Middle frontal gyrus (tissue), 1 donor: ENCODE measurements around the gene PPFIBP2.

Source experiments
- DNase-seq: peaks from one replicate; pipeline ENCODE4 v3.0.0-alpha.2; 2015; ENCODE audit warnings: low spot score; ENCODE audit errors: extremely low spot score

The PPFIBP2 gene

DNA sequence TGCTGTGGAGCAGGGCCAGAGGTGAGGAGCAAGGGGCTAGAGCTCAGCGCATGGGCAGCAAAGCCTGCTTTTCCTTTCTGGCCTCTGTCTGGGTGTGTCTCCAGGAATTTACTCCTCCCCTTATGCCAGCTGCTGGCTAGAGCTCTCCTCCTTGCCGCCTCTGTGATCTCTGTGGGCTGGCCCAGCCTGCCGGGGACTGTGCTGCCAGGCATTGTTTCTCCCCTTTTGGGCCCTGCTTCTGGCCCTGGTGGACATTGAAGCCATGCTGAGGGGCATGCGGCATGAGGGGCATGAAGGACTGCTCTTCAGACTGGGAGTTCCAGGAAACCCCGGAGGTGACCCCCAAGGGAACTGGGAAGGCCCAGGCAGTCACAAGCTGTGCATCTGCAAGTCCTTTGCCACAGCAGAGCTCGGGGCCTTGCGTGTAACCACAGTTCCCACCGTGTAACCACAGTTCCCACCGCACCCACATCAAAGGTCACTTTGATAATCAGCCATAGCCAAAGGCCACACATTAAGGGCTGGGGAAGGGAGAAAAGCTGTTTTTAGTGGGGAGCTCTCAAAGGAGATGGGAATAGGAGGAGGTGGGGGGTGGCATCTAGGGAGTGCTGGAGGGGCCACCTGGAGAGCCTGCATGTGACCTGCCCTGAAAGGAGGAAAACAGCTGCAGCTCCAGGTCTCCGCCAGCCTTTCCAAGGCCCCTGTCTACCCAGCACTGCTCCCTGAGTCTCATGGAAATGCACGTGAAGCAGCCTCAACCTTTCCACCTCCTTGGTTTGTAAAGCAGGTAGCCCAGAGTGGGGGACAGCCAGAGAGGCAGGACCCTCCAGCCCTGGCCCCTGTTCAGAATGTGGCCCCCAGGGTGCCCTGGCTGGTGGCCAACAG lies 62.3 kb downstream of the PPFIBP2 start:
- DNase-seq: no peak

DNA sequence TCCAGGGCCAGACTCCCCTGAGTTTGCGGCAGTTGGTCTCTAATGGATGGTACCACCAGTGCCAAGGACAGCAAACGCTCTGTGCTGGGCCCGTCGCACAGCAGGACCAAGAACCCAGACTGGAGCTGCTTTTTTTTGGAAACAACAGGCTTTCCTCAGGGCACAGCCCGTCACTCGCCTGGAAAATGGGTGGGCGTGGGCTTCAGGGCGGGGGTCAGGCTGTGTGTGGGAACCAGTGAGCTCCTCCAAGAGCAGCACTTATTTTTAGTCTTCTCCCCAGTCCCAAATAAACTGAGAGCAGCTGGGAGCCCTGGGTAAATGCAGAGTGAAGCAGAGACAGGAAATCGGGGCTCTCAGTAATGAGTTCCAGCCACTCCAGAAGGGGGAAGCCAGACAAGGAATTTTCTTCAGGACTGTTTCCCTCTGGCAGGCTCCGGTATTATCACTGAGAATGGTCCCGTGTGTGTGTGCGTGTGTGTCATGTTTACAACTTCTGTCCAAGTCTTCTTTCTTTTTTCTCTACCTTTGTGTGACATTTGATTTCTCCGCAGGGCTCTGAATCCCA lies 63.0 kb downstream of the PPFIBP2 start:
- DNase-seq: no peak

DNA sequence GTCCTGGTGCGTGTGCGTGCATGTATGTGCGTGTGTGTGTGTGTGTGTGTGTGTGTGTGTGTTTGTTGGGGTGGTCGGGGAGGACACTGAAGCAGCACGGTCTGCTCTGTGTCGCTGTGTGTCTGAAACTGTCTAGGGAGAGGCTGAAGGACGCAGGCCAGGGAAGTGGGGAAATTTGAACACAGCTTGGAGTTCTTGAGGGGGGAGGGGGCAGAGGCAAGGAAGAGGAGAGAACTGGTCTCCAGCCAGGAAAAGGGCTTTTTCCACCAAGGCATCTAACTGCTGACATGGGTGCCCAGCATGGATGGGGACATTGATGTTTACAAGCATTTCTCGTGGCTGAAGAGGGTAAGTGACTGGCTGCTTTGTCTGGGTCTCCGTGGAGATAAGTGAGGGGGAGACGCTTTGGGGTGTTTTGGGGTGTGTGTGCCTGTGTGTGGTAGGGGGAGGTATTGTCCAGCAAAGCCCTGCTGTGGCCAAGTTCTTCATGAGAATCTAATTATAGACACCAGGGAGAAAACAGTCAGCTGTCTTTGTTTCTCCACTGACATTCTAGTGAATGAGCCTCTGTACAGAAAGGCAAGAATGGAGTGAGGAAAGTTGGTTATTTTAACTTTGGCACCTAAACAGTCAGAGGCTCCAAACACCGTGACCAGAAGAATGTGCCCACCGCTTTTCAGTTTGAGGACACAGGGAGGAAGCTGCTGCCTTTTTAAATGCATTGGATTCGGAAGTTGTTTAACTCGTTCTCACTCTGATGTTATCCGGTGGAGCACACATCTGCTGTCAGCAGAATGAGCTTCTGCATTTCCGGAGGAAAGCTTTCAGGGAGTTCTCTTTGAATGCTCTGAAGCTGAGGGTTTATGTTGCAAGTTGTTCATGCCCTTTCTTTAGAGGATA lies 63.7 kb downstream of the PPFIBP2 start:
- peak; percentile 75 for DNase-seq

DNA sequence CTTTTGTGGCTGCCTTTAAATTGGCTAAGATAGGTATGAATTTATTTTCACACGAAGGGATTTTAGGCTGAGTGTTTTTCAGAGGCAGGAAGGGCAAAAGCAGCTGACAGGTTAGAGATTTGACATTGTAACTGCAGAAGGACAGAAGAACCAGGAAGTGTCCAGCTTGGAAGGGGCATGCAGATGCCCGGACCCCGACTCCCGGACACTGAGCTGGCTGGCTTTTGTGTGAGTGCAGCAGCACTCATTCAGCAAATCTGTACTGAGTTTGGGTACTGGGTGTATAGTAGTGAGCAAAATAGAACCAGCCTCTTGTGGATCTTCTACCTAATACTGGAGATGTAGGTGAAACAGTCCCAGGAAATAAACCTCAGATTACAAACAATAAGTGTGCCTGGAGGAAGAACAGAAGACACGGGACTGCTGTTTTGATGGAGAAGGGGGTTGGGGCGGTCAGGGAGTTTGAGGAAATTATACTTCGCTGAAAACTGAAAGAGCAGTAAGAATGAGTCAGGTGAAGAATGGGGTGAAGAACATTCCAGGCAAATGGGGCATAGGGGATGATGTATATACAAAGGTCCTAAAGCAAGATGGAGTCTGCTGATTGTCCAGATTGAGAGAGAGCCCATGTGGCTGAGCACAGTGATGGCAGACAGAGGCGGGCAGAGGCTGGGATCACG lies 64.6 kb downstream of the PPFIBP2 start:
- no peak for DNase-seq

DNA sequence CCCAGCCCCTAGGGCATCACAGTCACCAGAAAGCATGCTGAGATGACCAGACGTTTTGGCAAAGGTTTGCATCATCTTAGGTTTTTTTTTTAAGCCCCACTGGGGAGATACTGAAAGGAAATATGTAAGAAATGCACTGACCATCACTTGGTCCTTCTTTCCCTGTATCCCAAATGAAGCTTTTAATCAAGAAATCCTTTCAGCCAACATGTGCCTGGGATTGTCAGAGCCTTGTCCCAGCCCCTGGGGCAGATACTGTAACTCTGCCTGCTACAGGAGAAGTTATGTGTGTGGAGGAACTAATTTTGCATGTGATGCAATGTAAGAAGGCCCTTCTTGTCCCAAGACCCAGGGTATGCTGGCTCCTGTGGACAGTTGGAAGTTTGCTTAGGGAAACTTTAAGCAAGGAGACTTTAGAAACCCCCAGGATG lies 65.6 kb downstream of the PPFIBP2 start:
- DNase-seq: no peak

DNA sequence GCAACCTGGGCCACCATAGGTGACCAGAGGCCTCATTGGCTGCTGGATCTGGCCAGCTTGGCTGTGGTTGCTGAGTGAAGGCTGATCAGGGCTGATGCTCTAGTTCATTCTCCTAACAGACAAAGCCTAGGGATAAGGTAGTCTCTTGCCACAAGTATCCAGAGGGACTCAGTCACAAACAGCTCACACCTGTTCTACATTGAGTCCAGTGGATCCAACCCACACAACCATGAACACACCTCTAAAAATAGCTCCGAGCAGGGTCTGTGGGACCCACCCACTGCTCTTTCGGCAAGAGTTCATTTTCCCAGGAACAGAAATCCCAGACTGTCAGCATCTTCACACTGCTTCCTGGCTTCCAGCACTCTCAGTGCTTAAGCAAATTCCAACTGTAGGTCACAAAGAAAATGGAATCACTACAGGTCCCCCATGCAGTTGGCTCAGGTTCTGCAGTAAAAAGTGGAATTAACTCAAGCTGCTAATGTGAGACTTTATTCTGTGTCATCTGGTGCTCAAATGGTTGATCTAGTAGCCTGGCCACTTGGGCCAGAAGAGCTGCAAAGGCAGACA lies 67.3 kb downstream of the PPFIBP2 start:
- no peak for DNase-seq

DNA sequence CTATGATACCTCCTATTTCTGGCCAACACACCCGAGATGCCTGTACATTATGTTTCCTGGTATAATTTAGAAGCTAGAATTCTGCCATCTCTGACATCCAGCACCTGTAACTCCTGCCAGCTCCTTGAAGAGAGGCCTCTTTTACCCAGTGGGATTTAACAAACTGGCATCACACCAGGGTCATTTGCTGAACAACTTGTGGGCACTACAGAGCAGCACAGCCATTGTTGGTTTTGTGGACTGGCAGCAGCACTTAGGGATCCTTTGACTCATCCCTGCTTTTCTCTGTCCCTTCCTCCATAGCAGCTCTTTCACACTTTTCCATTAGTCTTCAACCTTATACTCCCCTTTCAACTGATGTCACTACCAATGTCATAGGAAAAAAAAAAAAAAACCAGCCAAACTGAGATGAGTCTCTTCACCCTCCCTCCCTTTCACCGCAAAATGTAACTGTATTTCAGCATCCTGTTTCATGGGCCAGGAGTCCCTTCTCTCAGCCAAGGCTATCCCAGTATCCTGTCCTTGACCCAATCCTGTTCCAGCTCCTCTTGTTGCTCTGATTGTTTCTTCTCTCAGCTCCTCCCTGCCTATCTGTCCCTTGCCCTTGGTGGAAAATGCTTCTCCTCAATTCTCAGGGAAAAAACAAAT lies 68.7 kb downstream of the PPFIBP2 start:
- DNase-seq: no peak

DNA sequence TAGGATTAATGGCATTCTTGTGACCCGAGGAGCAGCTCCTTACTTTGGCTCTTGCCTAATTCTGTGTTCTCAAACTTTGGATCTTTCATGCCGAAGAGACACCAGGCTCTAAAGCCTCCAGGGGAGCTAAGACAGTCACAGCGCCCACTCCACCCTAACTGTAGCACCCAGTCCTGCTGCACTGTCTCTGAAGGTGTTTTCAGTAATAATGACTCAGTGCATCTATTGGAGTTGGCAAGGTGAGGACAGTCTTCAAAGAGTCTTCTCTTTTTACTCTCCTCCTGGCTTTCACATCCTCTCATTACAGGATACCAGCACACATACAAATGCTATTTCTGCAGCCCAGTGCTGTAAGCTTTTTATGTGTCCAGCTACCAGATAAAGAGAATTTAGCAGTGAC lies 69.4 kb downstream of the PPFIBP2 start:
- no peak for DNase-seq

DNA sequence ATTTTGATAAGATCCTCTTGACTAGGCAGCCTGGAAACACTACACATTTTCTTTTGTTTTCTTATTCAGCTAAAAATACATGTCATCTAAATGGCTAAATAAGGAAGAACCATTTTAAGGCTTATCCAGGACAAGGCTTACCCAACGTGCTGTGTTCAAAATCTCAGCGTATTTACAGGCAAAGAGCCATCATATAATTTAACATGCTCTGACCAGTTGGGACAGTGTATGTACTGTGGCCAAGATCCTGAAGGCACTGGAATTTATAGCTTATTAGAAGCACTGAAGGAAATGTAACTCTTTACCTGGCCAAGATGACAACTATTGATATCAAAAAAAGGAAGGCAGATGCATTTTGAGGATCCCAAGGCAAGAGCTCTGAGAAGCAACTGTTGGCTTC lies 71.1 kb downstream of the PPFIBP2 start:
- no peak for DNase-seq

DNA sequence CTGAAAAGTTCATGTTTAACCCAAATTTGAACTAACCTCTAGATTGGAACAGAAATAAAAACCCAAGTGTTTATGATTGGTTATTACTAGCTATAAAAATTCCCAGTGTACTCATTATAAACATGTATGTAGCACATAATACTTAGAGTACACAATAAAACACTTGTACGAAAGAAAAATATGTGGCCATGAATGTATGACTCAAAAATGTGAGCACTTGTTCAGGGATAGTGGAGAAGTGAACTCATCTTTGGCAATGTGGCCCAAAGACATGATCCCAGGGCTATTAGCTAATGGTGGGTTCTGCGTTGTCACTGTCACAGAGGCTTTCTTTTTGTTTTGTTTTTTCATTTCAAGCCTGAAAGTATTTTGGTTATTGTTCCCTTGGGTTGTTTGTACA lies 72.0 kb downstream of the PPFIBP2 start:
- DNase-seq: no peak

DNA sequence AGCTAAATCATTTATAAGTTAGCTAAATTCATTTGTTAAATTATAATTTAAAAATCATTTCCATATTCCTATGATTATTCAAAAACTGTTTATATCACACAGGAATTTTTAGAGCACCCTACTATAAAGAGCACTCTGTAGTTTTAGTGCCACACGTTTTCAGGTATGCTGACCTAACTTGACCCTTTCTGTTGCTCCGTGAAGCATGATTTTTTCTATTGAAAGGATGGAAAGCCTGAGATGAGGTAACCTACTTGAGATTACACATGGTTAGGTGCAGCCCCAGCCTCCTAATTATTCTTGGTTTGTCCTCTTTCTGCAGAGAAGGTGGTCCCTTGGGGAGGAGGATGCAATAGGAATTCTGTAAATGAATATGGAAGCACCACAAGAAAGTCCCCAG lies 72.6 kb downstream of the PPFIBP2 start:
- DNase-seq: no peak

DNA sequence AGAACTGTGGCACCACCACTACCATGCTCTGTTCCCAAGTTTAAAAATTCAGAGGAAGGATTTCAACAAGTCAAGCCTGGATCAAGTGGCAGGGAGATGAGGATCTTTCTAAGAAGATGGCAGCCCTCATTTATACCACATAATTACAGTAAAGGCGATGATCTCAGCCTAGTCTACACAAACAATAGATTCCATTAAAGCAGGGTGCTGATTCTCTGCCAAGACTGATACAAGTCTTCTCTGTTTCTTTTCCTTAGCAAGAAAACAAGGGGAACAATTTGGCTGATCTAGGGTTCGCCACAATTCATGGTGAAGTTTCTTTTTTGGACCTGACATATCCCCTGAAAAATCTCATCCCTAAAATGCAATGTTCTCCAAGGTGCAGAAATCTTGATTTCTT lies 73.9 kb downstream of the PPFIBP2 start:
- DNase-seq: peak; percentile 41

DNA sequence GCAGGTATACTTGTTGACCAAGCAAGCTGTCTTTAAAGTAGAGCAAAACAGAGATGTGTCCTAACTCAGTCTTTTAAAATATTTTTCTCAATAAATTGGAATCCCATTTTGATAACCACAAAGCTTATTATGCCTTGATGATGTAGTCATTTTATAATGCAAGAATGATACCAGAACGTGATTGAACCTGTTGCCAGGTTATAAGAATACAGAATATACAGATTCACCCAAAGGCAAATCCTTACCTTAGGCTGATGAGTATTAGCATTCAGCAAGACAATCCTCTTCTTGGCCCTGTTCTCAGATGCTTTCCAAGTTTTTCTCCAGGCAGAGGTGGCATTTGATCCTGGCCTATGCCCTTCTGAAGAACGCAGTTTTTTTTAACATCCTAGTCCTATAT lies 76.1 kb downstream of the PPFIBP2 start:
- DNase-seq: no peak

DNA sequence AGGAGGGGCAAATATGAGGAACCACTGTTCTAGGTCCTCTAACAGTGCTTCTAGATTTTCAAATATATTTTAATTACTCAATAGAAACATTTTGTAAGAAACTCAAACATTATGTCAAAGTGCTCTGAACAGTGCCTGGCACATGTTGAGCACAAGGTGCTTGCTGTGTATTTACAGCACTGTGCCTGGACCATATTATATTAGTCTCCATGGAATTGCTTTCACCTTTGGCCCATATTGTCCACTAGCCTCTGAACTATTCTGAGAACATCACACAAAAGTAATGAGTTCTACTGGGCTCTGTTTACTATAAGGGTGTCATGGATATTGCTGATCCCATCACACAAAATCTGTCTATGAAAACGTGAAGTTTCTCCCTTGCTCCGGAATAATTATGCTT lies 76.7 kb downstream of the PPFIBP2 start:
- no peak for DNase-seq

DNA sequence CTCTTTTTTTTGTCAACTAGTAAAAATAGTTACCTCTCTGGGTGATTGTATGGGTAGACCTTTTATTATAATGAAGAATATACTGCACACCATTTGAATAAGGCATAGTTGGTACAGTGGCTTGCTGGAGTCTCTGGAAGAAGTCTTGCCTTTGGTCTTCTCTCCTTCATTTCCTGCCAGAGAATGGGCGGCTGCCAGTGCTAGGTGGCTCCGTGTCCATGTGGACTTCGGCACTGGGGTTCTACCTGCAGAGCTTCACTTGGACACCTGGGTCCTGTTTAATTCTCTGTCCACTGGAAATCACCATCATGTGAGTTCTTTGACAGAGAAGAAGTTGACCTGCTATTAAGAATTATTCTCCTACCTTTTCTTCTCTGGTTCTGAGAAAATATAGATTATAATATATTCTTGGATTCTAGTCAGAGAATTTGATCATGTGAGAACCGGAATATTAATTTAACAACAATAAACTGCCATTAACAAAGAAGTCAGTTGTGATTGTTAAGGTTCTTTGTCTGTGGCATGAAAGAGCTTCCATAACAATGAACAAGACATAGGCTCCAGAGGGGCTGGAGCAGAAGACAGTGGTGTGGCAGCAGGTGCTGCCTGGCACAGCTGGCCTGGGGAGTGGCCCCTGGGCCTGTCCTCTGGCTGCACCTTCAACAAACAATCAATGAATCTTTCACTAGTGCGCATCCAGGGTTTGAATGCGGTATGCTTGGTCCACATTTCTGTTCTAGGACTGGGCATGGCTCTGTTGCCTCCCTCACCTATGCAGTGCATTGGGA lies 77.5 kb downstream of the PPFIBP2 start:
- DNase-seq: no peak

DNA sequence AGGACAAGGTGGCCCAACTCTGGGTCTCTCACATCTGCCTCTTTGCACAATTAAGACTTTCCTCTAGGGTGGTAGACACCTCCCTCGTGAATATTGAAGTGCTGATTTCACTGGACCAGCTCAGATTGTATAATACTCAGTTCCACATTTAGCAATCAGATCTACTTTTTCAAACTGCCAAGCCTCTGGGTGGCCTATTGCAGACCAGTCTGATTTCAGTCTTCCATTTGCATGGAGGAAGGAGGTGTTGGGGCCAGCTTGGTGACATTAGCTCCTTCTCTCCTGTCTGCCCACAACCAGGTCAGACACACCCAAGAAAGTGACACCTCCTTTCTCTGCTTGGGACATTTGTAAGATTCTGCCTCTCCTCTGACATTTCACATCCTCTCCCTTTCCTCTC lies 78.2 kb downstream of the PPFIBP2 start:
- no peak for DNase-seq

DNA sequence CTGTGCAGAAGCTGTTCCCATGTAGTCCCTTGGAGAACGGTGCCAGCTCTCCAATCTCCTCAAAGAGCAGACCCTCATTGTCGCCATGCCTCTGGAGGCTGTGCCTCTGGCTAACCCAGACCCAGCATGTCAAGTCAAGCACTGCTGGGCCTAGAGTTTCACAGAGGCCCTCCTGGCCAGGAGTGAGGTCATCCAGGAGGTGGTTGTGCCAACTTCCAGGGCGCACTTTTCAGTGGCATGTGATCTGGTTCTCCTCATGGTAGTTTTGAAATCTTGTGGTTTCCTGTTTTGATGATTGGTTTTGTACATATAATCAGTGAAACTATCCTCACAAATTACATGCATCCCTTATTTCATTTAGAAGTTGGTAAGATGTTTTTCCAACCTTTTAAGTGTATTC lies 78.9 kb downstream of the PPFIBP2 start:
- no peak for DNase-seq

DNA sequence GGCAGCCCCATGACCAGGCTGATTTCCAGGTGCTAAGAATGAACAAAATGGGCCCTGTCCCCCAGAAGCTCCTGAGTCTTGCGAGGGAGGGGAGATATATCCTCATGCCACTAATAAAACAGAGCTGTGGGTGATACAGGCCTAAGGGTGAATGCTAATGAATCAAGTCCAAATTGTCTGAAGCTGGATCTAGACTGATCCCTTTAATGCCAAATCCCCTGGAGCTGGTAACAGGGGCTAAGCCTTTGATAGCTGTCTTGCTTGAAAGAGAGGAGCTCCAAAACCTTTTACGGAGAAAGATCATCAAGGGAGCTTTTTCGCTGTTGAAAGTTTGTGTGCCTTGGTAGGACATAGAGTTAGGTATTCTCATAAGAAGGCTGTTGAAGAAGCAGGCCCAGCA lies 79.7 kb downstream of the PPFIBP2 start:
- DNase-seq: no peak

DNA sequence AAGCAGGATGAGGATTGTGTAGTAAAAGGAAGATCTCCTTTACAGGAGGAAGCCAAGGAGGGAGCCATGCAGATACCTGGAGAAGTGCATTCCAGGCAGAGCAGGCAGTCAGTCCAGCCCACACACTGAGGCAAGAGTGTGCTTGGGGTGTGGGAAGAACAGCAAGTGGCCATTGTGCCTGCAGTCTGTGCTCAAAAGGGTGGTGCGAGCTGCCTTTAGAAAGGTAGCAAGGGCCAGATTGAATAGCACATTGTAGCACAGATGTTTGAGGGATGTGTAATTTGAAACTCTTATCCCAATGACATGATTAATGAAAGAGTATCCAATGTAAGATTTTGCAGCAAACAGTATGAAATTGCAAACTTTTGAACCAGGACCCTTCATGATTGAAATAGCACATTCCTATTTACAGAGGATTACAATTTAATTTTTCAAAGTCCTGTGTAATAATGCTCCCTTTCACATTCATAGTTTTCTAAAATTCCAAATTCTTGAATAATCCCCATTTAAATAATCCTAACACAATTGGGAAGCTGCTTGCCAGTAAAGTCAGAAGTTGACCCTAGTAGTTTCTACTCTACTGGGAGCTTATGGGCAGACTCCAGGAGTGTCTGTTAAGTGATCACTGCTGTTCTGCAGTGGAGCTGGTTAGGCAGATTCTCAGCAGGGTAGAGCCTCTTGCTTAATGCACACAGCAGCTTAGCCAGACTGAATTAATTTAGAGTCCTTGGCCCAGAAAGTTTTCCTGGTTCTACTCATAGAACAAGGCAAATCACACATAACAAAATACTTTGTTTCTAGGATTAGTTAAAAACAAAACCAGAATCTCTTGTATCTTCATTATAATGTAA lies 81.4 kb downstream of the PPFIBP2 start:
- DNase-seq: no peak
